Mesenchymal stem cell (in vitro differentiated cells and primary cell): ENCODE measurements around the gene NME3.

Source experiments
- DNase-seq: peaks from one replicate; pipeline ENCODE4 v3.0.0-alpha.2; 2013
- H2AFZ ChIP-seq: one replicate; pipeline ENCODE4 v1.6.1; 2013; ENCODE audit warnings: low read depth, mild to moderate bottlenecking, control low read depth, inconsistent platforms, low read length, moderate library complexity
- H2AK5ac ChIP-seq: 2 replicates; pipeline ENCODE4 v1.6.1; 2013; ENCODE audit warnings: low read length, moderate library complexity, mild to moderate bottlenecking, inconsistent platforms; ENCODE audit not compliant: severe bottlenecking
- H2BK120ac ChIP-seq: one replicate; pipeline ENCODE4 v1.6.1; 2013; ENCODE audit warnings: low read depth, mild to moderate bottlenecking, inconsistent platforms, low read length, moderate library complexity
- H2BK12ac ChIP-seq, 2 experiments: one replicate each; pipeline ENCODE4 v1.6.1; 2013; ENCODE audit warnings: inconsistent platforms in 2 of 2, low read length in 2 of 2, mild to moderate bottlenecking in 2 of 2, moderate library complexity in 2 of 2, control low read depth in 1 of 2
- H2BK15ac ChIP-seq: one replicate; pipeline ENCODE4 v1.6.1; 2013; ENCODE audit warnings: mild to moderate bottlenecking, low read depth, inconsistent platforms; ENCODE audit not compliant: poor library complexity, severe bottlenecking
- H2BK5ac ChIP-seq: 2 replicates; pipeline ENCODE4 v1.6.1; 2013; ENCODE audit warnings: low read depth, mild to moderate bottlenecking, low read length, control low read depth, inconsistent platforms; ENCODE audit not compliant: poor library complexity, severe bottlenecking
- H3K14ac ChIP-seq, 2 experiments: one replicate each; pipeline ENCODE4 v1.6.1; 2013; ENCODE audit warnings: inconsistent platforms in 2 of 2, low read length in 2 of 2, control low read depth in 1 of 2, mild to moderate bottlenecking in 1 of 2, moderate library complexity in 1 of 2
- H3K18ac ChIP-seq, 2 experiments: one replicate each; pipeline ENCODE4 v1.6.1; 2013; ENCODE audit warnings: inconsistent platforms in 2 of 2, low read length in 2 of 2, control low read depth in 1 of 2, low read depth in 1 of 2, mild to moderate bottlenecking in 1 of 2
- H3K23ac ChIP-seq, 2 experiments: one replicate each; pipeline ENCODE4 v1.6.1; 2013; ENCODE audit warnings: inconsistent platforms in 2 of 2, low read length in 2 of 2, mild to moderate bottlenecking in 2 of 2, moderate library complexity in 2 of 2, control low read depth in 1 of 2
- H3K27ac ChIP-seq: 2 replicates; pipeline ENCODE4 v1.5.1; 2013; ENCODE audit warnings: mild to moderate bottlenecking, moderate library complexity, low read length, control low read depth, inconsistent platforms; ENCODE audit not compliant: poor library complexity, severe bottlenecking
- H3K27me3 ChIP-seq, 2 experiments: 2 replicates each; pipeline versions ENCODE4 v1.6.1 to v1.7.0; 2013; ENCODE audit warnings: low read length in 2 of 2, mild to moderate bottlenecking in 2 of 2, moderate library complexity in 2 of 2, control low read depth in 1 of 2, inconsistent platforms in 1 of 2; ENCODE audit not compliant: control insufficient read depth in 1 of 2, insufficient read depth in 1 of 2
- H3K36me3 ChIP-seq, 2 experiments: 2 replicates each; pipeline versions ENCODE4 v1.6.1 to v1.7.0; 2013; ENCODE audit warnings: low read length in 2 of 2, control low read depth in 1 of 2, inconsistent platforms in 1 of 2, low read depth in 1 of 2, mild to moderate bottlenecking in 1 of 2; ENCODE audit not compliant: insufficient read depth in 2 of 2, control insufficient read depth in 1 of 2
- H3K4ac ChIP-seq, 2 experiments: one replicate each; pipeline ENCODE4 v1.6.1; 2013; ENCODE audit warnings: inconsistent platforms in 2 of 2, low read length in 2 of 2, mild to moderate bottlenecking in 2 of 2, moderate library complexity in 2 of 2, control low read depth in 1 of 2, low read depth in 1 of 2
- H3K4me1 ChIP-seq: 2 replicates; pipeline ENCODE4 v1.6.1; 2013; ENCODE audit warnings: low read depth, low read length, control low read depth; ENCODE audit not compliant: control insufficient read depth, insufficient read depth
- H3K4me2 ChIP-seq: 2 replicates; pipeline ENCODE4 v1.6.1; 2013; ENCODE audit warnings: low read length, mild to moderate bottlenecking, inconsistent platforms; ENCODE audit not compliant: poor library complexity, severe bottlenecking
- H3K4me3 ChIP-seq, 2 experiments: 2 replicates each; pipeline versions ENCODE4 v1.5.1 to v1.7.0; 2013; ENCODE audit warnings: low read length in 2 of 2, mild to moderate bottlenecking in 2 of 2, control low read depth in 1 of 2, low read depth in 1 of 2; ENCODE audit not compliant: insufficient read depth in 1 of 2
- H3K79me1 ChIP-seq: replicated peaks from 2 replicates; pipeline ENCODE4 v1.6.1; 2013; ENCODE audit warnings: mild to moderate bottlenecking, control low read depth, low read length, inconsistent platforms; ENCODE audit not compliant: poor library complexity, severe bottlenecking
- H3K9ac ChIP-seq: 2 replicates; pipeline ENCODE4 v1.7.0; 2013; ENCODE audit warnings: mild to moderate bottlenecking, low read length, moderate library complexity
- H3K9me3 ChIP-seq: 2 replicates; pipeline ENCODE4 v1.7.0; 2013; ENCODE audit warnings: mild to moderate bottlenecking, low read length; ENCODE audit not compliant: control insufficient read depth
- H4K8ac ChIP-seq: one replicate; pipeline ENCODE4 v1.6.1; 2013; ENCODE audit warnings: inconsistent platforms, mild to moderate bottlenecking, low read length, moderate library complexity
- H4K91ac ChIP-seq: one replicate; pipeline ENCODE4 v1.6.1; 2013; ENCODE audit warnings: mild to moderate bottlenecking, low read length, inconsistent platforms
- WGBS: methylation state at CpG from one replicate; pipeline ENCODE4 v1.1.7; 2013; ENCODE audit warnings: mixed read lengths; 5-methylcytosine and 5-hydroxymethylcytosine counted together

NME3 gene

GRCh38 chr16:1751946-1752345 lies 19.4 kb downstream of the NME3 start:
- Histone ChIP-seq H2BK5ac (no peak overlapping the region), H3K9me3 (no peaks in the 10 kb centered on the region)
- 97% methylated on average over 16 of the region's 16 CpGs for WGBS

DNA sequence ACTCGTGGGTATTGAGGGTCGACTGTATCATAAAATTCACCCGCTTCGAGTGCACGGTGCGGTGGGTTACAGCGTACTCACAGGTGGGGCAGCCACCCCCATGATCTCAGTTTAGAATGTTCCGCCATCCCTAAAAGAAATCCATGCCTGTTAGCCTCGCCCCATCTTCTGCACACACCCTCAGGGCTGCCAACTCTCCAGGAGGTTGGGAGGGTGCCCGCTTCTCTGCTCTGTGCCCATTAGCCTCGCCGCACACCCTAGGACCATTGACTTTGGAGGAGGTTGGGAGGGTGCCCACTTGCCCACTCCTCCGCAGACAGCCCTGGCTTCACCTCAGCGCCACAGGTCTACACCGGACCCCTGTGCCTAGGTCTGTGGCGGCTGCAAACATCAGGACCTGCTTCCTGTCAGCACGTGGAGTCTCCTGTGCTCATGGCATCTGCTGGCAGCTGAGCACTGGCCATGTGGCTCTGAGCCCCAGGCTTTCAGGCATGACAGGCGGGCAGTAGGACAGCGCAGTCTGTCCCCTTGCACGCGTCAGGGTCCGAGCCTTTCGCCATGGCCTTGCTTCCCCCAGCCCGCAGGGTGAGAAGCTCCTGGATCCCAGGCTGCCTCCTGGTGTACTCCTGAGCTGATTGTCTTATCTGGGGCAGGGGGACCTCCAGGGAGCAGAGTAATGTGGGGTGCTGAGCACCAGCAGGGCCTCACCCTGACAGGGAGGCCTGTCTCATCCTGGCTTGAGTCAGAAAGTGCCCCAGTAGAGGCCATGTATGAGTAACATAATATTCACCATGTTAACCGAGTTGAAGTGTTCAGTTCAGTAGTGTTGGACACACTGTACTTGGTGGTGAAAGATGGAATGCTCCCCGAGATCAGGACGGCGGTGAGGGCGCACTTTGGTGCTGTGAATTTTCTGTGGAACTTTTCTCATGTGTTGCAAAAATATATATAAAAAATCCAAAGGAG lies 21.9 kb downstream of the NME3 start:
- Histone ChIP-seq H2AFZ (no peak overlapping the region), H3K9me3 (no peaks in the 10 kb centered on the region), H4K8ac (no peak overlapping the region), H3K23ac (no peak overlapping the region), H4K91ac (no peak overlapping the region), H2AK5ac (no peak overlapping the region), H2BK120ac (no peak overlapping the region), H2BK15ac (no peak overlapping the region), H3K36me3 (peaks cover 73 to 82% of the 10 kb centered on the region in 2 experiments), H3K4ac (no peak overlapping the region), H3K4me1 (peaks cover 22% of the 10 kb centered on the region), H3K27ac (no peak overlapping the region), H3K27me3 (no peaks in the 10 kb centered on the region), H3K14ac (no peak overlapping the region), H2BK12ac (no peak overlapping the region), H3K79me1 (peaks cover 35% of the 10 kb centered on the region), H3K18ac (no peak overlapping the region), H2BK5ac (no peak overlapping the region), H3K4me2 (no peak overlapping the region), H3K9ac (peak overlapping the region; percentile 2), H3K4me3 (no peak overlapping the region)
- WGBS, result 95% methylated on average over 26 of the region's 29 CpGs
- no peak for DNase-seq

More at GRCh38 chr16:1751946-1752345, 19.4 kb downstream of the NME3 start:
- DNase-seq, result no peak
- H3K18ac ChIP-seq, result no peak overlapping the region
- no peaks in the 10 kb centered on the region for H3K27me3 ChIP-seq
- no peak overlapping the region for H3K14ac ChIP-seq
- H3K27ac ChIP-seq, result no peak overlapping the region
- no peak overlapping the region for H3K4me3 ChIP-seq
- H2BK120ac ChIP-seq, result no peak overlapping the region
- no peak overlapping the region for H3K4me2 ChIP-seq
- peaks cover 43% of the 10 kb centered on the region for H3K79me1 ChIP-seq
- H3K36me3 ChIP-seq, result peaks cover 73 to 83% of the 10 kb centered on the region in 2 experiments
- no peak overlapping the region for H4K91ac ChIP-seq
- no peak overlapping the region for H3K9ac ChIP-seq
- no peak overlapping the region for H3K4ac ChIP-seq
- H4K8ac ChIP-seq, result no peak overlapping the region
- no peak overlapping the region for H2AFZ ChIP-seq
- H3K23ac ChIP-seq, result no peak overlapping the region
- H3K4me1 ChIP-seq, result peaks cover 4% of the 10 kb centered on the region
- no peak overlapping the region for H2AK5ac ChIP-seq
- H2BK15ac ChIP-seq, result no peak overlapping the region
- no peak overlapping the region for H2BK12ac ChIP-seq

- H3K9ac ChIP-seq, result no peak overlapping the region
- H2BK12ac ChIP-seq, result no peak overlapping the region
- no peak overlapping the region for H3K18ac ChIP-seq
- H3K4me2 ChIP-seq, result no peak overlapping the region
- no peak overlapping the region for H2AK5ac ChIP-seq
- H3K27ac ChIP-seq, result no peak overlapping the region
- peaks cover 38% of the 10 kb centered on the region for H3K79me1 ChIP-seq
- peaks cover 82 to 86% of the 10 kb centered on the region in 2 experiments for H3K36me3 ChIP-seq
- peak overlapping the region; percentile 40 for H4K91ac ChIP-seq
- H2AFZ ChIP-seq, result no peak overlapping the region
- peak overlapping the region in 1 of 2 experiments; percentile 33 for H3K4me3 ChIP-seq
- 97% methylated on average over 11 of the region's 11 CpGs for WGBS
- no peak overlapping the region for H4K8ac ChIP-seq
- no peak overlapping the region for H2BK5ac ChIP-seq
- peaks cover 22% of the 10 kb centered on the region for H3K4me1 ChIP-seq
- no peak overlapping the region for H3K4ac ChIP-seq
- no peak overlapping the region for H3K14ac ChIP-seq
- no peak overlapping the region for H2BK15ac ChIP-seq
- no peak overlapping the region for H3K23ac ChIP-seq
- no peak overlapping the region for H2BK120ac ChIP-seq
- H3K9me3 ChIP-seq, result no peaks in the 10 kb centered on the region
- DNase-seq, result no peak
- no peaks in the 10 kb centered on the region for H3K27me3 ChIP-seq
Measured at GRCh38 chr16:1747934-1748333, 23.4 kb downstream of the NME3 start.

DNA sequence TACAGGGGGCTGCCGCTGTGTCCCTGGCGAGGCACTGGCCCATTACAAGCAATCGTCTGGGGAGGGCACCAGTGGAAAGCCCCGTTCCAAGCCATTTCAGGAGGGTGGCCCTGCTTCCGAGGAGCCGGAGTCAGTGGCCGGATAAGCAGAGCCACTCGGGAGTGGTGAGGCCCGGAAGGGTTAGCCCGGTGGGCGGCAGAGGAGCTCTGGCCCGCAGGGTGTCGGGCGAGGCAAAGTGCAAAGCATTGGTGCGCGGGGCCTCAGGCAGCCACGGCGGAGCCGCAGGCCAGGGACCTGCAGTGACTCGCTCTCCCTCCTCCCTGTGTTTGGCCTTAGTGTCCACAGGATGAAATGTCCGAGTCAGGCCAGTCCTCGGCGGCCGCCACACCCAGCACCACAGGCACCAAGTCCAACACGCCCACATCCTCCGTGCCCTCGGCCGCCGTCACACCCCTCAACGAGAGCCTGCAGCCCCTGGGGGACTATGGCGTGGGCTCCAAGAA lies 24.6 kb downstream of the NME3 start:
- H2BK12ac ChIP-seq, result peak overlapping the region; percentile 8 to 49
- H2BK5ac ChIP-seq, result peak overlapping the region; percentile 54
- no peak overlapping the region for H2AFZ ChIP-seq
- no peak overlapping the region for H3K23ac ChIP-seq
- H3K27ac ChIP-seq, result peak overlapping the region; percentile 99
- H3K4me2 ChIP-seq, result peak overlapping the region; percentile 29
- 90% methylated on average over 29 of the region's 31 CpGs for whole genome bisulfite sequencing
- H2AK5ac ChIP-seq, result peak overlapping the region; percentile 85
- peaks cover 79 to 80% of the 10 kb centered on the region in 2 experiments for H3K36me3 ChIP-seq
- H3K27me3 ChIP-seq, result no peaks in the 10 kb centered on the region
- no peak overlapping the region for H3K4me3 ChIP-seq
- H2BK15ac ChIP-seq, result no peak overlapping the region
- peak; percentile 10 for DNase-seq
- H3K18ac ChIP-seq, result peak overlapping the region in 1 of 2 experiments; percentile 38
- H3K4ac ChIP-seq, result peak overlapping the region in 1 of 2 experiments; percentile 25
- peak overlapping the region; percentile 27 for H2BK120ac ChIP-seq
- peak overlapping the region; percentile 84 for H4K91ac ChIP-seq
- H3K79me1 ChIP-seq, result peaks cover 34% of the 10 kb centered on the region
- H4K8ac ChIP-seq, result no peak overlapping the region
- no peak overlapping the region for H3K14ac ChIP-seq
- no peaks in the 10 kb centered on the region for H3K9me3 ChIP-seq
- H3K4me1 ChIP-seq, result peaks cover 22% of the 10 kb centered on the region
- no peak overlapping the region for H3K9ac ChIP-seq
